Measurements from ENCODE around the gene MAP3K7.

DNA sequence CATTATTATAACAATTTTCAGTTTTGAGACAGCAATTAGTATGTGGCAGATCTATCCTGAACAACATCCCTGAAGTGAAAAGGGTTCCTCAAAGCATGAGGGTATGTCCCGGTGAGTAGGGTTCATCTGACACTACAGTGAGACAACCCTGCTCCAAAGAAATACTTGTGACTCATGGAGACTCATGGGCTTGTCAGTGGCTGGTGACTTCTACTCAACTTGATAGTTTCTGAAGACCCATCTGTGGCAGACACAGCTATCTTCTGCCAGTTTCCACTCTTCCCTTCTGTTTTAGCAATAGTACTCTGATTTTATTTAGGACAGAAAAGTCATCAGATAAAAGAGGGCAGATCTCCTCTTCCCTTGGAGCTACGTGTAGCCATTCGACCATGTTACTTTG, 41.4 kb downstream of the MAP3K7 start:
- TF ChIP-seq, protein P1, sequence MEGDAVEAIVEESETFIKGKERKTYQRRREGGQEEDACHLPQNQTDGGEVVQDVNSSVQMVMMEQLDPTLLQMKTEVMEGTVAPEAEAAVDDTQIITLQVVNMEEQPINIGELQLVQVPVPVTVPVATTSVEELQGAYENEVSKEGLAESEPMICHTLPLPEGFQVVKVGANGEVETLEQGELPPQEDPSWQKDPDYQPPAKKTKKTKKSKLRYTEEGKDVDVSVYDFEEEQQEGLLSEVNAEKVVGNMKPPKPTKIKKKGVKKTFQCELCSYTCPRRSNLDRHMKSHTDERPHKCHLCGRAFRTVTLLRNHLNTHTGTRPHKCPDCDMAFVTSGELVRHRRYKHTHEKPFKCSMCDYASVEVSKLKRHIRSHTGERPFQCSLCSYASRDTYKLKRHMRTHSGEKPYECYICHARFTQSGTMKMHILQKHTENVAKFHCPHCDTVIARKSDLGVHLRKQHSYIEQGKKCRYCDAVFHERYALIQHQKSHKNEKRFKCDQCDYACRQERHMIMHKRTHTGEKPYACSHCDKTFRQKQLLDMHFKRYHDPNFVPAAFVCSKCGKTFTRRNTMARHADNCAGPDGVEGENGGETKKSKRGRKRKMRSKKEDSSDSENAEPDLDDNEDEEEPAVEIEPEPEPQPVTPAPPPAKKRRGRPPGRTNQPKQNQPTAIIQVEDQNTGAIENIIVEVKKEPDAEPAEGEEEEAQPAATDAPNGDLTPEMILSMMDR (conservative IDR thresholded peaks at IDR 0.05) = no peak
- TF ChIP-seq EZH2 (IDR thresholded peaks at IDR 0.05; ENCODE audit: low read depth) = no peak
